GM12874 (cell line): Measurements from ENCODE around the gene ZDHHC6.

ENCODE experiments used
- CTCF ChIP-seq: IDR thresholded peaks from 2 replicates; pipeline ENCODE4 v1.5.1; 2011; ENCODE audit warnings: low read depth, mild to moderate bottlenecking, control low read depth, low read length, moderate library complexity; ENCODE audit not compliant: insufficient read depth

Gene ZDHHC6

GRCh38 chr10:112475575-112476218, 29.0 kb upstream of the ZDHHC6 start:
- TF ChIP-seq CTCF: peak; percentile 33; the same call in 1 of the 2 replicates

DNA sequence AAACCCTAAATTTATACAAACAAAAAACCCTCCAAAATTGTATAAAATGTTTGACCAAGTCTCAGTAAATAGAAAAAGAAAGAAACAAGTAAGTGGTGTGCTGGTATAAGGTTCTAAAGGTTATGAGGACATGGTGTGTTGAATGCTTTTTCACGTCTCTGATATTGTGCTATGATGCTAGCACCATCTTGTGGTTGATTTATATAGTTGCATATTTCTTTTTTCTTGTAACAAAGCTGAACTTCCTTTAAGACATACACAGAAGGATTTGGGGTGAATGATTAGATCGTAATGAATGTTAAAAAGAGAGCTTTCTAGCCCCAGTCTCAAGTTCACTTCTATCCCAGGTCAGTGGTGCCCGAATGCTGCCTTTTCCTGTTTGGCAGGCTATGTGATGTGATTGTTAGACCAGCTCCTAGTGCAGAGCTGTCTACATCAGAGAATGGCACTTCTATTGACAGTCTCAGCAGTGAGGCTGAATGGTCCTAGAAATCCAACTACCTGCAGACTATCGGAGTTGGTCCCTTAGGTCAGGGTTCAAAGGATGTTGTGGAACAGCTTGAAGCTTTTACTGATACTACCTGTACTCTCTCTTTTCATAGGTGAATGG, 25.3 kb upstream of the ZDHHC6 start:
- no peak for TF ChIP-seq CTCF

GRCh38 chr10:112467541-112468075, 20.9 kb upstream of the ZDHHC6 start:
- TF ChIP-seq CTCF: no peak

GRCh38 chr10:112466802-112467201, 20.1 kb upstream of the ZDHHC6 start:
- no peak for TF ChIP-seq CTCF

- no peak for TF ChIP-seq CTCF
These were observed 18.7 kb upstream of the ZDHHC6 start for GRCh38 chr10:112465299-112465883.

DNA sequence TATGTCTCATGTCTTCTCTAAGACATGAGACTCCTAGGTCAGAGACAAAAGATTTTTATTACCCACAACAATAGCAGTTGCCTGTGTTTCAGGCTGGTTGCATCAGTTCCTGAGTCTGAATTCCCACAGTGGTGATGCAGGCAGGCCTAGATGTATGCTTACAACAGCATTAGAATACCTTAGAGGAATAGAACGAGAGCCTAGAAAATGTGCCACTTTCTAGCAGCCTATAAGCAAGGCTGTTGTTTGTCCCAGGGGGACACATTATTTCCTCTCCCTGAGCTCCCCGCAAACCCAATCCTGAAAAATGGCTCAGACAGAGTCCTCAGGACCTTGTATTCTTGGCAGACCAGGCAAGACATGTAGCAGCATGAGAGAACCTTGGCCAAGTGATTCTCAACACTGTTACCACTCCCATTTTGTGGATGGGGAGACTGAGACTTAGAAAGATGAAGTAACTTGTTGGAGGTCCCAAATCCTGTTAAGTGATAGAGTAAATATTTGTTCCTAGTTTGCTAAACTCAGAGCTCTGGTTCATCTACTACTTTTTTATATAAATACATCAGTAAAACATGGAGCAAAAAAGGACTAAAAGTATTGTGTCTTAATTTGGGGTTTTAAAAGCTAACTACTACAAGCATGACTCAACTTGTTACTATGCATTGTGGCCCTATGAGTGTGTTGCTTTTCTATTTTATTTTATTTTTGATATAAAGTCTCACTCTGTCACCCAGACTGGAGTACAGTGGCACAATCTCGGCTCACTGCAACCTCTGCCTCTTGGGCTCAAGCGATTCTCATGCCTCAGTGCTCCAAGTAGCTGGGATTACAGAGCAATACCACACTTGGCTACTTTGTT, 14.5 kb upstream of the ZDHHC6 start:
- no peak for TF ChIP-seq CTCF

DNA sequence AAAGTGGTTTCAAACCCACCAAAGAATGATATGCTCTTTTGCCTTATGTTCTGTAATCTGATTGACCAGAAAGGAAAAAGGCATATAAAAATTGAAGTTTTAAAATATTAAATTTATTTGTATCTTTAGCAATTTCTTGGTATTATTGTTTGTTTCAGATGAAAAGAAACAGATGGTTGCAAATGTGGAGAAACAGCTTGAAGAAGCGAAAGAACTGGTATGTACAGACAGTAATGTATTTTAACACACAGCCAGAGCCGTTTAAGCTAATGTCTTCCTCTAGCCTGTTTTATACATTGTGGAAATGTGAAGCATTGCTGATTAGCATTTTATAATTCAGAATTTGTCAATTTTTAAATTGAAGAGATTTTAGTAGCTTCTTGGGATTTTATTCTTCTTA, 13.7 kb upstream of the ZDHHC6 start:
- TF ChIP-seq CTCF: no peak
